OCI-LY1 (cell line): ENCODE results near the gene NWD2.

ENCODE experiments used
- EZH2 ChIP-seq: fragments of 200-600 bp; sonication (generic), shearing (Covaris generic); IDR thresholded peaks from 2 replicates; pipeline ENCODE4 v1.8.0; 2017; ENCODE audit warnings: borderline replicate concordance, mixed run types, mild to moderate bottlenecking, antibody characterized with exemption, low read length, moderate library complexity, mixed read lengths
- TF ChIP-seq, protein P1 (sequence below): fragments of 200-600 bp; sonication (generic), shearing (Covaris generic); IDR thresholded peaks from 2 replicates; pipeline ENCODE4 v1.5.1; 2017; ENCODE audit warnings: mild to moderate bottlenecking, antibody characterized with exemption, low read length, moderate library complexity, mixed read lengths

DNA sequence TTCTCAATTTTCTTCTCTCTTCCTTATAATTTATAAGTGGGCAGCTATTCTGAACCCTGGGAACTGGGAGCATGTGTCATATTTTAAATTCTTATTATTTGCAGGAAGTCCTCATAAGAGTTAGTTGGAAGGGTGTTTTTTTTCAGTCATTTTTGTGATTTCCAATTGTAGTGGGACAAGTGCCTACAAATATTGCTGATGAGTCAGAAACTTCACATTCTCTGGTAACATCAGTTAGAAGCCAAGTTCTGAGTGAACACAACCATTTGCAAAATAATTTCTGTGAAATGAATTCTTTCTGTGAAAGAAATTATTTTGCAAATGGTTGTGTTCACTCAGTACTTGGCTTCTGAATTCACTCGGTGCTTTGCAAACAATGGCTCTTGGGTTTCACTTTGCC lies 20.8 kb upstream of the NWD2 start:
- TF ChIP-seq, protein P1, sequence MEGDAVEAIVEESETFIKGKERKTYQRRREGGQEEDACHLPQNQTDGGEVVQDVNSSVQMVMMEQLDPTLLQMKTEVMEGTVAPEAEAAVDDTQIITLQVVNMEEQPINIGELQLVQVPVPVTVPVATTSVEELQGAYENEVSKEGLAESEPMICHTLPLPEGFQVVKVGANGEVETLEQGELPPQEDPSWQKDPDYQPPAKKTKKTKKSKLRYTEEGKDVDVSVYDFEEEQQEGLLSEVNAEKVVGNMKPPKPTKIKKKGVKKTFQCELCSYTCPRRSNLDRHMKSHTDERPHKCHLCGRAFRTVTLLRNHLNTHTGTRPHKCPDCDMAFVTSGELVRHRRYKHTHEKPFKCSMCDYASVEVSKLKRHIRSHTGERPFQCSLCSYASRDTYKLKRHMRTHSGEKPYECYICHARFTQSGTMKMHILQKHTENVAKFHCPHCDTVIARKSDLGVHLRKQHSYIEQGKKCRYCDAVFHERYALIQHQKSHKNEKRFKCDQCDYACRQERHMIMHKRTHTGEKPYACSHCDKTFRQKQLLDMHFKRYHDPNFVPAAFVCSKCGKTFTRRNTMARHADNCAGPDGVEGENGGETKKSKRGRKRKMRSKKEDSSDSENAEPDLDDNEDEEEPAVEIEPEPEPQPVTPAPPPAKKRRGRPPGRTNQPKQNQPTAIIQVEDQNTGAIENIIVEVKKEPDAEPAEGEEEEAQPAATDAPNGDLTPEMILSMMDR = no peak
- no peak for TF ChIP-seq EZH2
